ENCODE data around the gene RECQL. TPM values are rescaled to one million over a fixed set of nuclear protein-coding genes. Genes with fewer than 3 reads are reported as not detected.

Gene RECQL
- total and polyA plus RNA-seq, 2 of the 8 experiments (the other 6 are each of a cell fraction or from before 2014, with no cell fraction given) = 8.1 to 40.3 TPM

GRCh38 chr12:21509768-21510167 is 8.3 kb upstream of the RECQL start (continued):
- TF ChIP-seq SIRT6 (IDR thresholded peaks at IDR 0.05; ENCODE audit: low read length) (no peak), POLR2A (IDR thresholded peaks at IDR 0.05; ENCODE audit: control extremely low read depth in 1 of 2, low read depth in 2 of 2, low read length in 2 of 2) (no peak), BACH1 (IDR thresholded peaks at IDR 0.05; ENCODE audit: low read length) (no peak), CTBP2 (IDR thresholded peaks at IDR 0.05; ENCODE audit: borderline replicate concordance, insufficient read depth, insufficient read length, low read length) (no peak), SP4 (IDR thresholded peaks at IDR 0.05; ENCODE audit: low read length) (no peak), KDM4A (IDR thresholded peaks at IDR 0.05; ENCODE audit: low read depth, low read length, severe bottlenecking) (no peak)

Measured in H1 (cell line).